ENCODE data around the gene CDKAL1.
A peak's percentile ranks its signal among the peaks of the same experiment; 100 is the strongest.

Gene CDKAL1

GRCh38 chr6:20965915-20966314 lies 431.7 kb downstream of the CDKAL1 start:
- Histone ChIP-seq H3K9ac (ENCODE audit: low read length) (no peak overlapping the region), H3K4me3 (ENCODE audit: low read length) (no peak overlapping the region), H3K9me3 (ENCODE audit: insufficient read depth, low read length) (no peaks in the 10 kb centered on the region), H3K4me1 (ENCODE audit: low read length) (peaks cover 3% of the 10 kb centered on the region; the same call in 1 of the 2 replicates), H3K79me2 (ENCODE audit: low read length) (no peaks in the 10 kb centered on the region), H3K27me3 (ENCODE audit: low read depth, low read length) (no peaks in the 10 kb centered on the region), H3K4me2 (ENCODE audit: low read length) (no peak overlapping the region), H2AFZ (ENCODE audit: low read depth, low read length) (no peak overlapping the region), H4K20me1 (ENCODE audit: insufficient read depth, low read length) (no peaks in the 10 kb centered on the region), H3K36me3 (replicated peaks; ENCODE audit: low read depth, low read length) (no peaks in the 10 kb centered on the region), H3K27ac (ENCODE audit: low read length) (no peak overlapping the region)
- no peak for TF ChIP-seq EZH2phosphoT487 (IDR thresholded peaks at IDR 0.05; ENCODE audit: low read depth)
- TF ChIP-seq CTCF (IDR thresholded peaks at IDR 0.05; ENCODE audit: low read depth, low read length), result no peak

- Histone ChIP-seq H3K36me3 (replicated peaks; ENCODE audit: low read depth, low read length) (no peaks in the 10 kb centered on the region), H3K27ac (ENCODE audit: low read length) (no peak overlapping the region), H3K27me3 (ENCODE audit: low read depth, low read length) (no peaks in the 10 kb centered on the region), H3K9ac (ENCODE audit: low read length) (no peak overlapping the region), H2AFZ (ENCODE audit: low read depth, low read length) (no peak overlapping the region), H3K4me2 (ENCODE audit: low read length) (no peak overlapping the region), H3K4me1 (ENCODE audit: low read length) (peaks cover 3% of the 10 kb centered on the region; the same call in 1 of the 2 replicates), H3K79me2 (ENCODE audit: low read length) (no peaks in the 10 kb centered on the region), H3K4me3 (ENCODE audit: low read length) (no peak overlapping the region), H4K20me1 (ENCODE audit: insufficient read depth, low read length) (no peaks in the 10 kb centered on the region), H3K9me3 (ENCODE audit: insufficient read depth, low read length) (no peaks in the 10 kb centered on the region)
- TF ChIP-seq EZH2phosphoT487 (IDR thresholded peaks at IDR 0.05; ENCODE audit: low read depth), result no peak
- no peak for TF ChIP-seq CTCF (IDR thresholded peaks at IDR 0.05; ENCODE audit: low read depth, low read length)
Observed at GRCh38 chr6:20969551-20969950, 435.3 kb downstream of the CDKAL1 start.

GRCh38 chr6:20976391-20976918 lies 442.2 kb downstream of the CDKAL1 start:
- H3K36me3 ChIP-seq (replicated peaks; ENCODE audit: low read depth, low read length), result no peaks in the 10 kb centered on the region
- H3K9ac ChIP-seq (ENCODE audit: low read length), result no peak overlapping the region
- H3K9me3 ChIP-seq (ENCODE audit: insufficient read depth, low read length), result no peaks in the 10 kb centered on the region
- H3K27ac ChIP-seq (ENCODE audit: low read length), result no peak overlapping the region
- H2AFZ ChIP-seq (ENCODE audit: low read depth, low read length), result no peak overlapping the region
- TF ChIP-seq EZH2phosphoT487 (IDR thresholded peaks at IDR 0.05; ENCODE audit: low read depth) (no peak), CTCF (IDR thresholded peaks at IDR 0.05; ENCODE audit: low read depth, low read length) (no peak)
- H3K27me3 ChIP-seq (ENCODE audit: low read depth, low read length), result no peaks in the 10 kb centered on the region
- H3K4me1 ChIP-seq (ENCODE audit: low read length), result peaks cover 23% of the 10 kb centered on the region
- H3K4me3 ChIP-seq (ENCODE audit: low read length), result no peak overlapping the region
- no peaks in the 10 kb centered on the region for H3K79me2 ChIP-seq (ENCODE audit: low read length)
- H3K4me2 ChIP-seq (ENCODE audit: low read length), result no peak overlapping the region
- H4K20me1 ChIP-seq (ENCODE audit: insufficient read depth, low read length), result no peaks in the 10 kb centered on the region

- no peaks in the 10 kb centered on the region for H3K79me2 ChIP-seq (ENCODE audit: low read length)
- H3K27me3 ChIP-seq (ENCODE audit: low read depth, low read length), result no peaks in the 10 kb centered on the region
- H3K9ac ChIP-seq (ENCODE audit: low read length), result peak overlapping the region; percentile 55
- no peaks in the 10 kb centered on the region for H4K20me1 ChIP-seq (ENCODE audit: insufficient read depth, low read length)
- peaks cover 23% of the 10 kb centered on the region for H3K4me1 ChIP-seq (ENCODE audit: low read length)
- peak overlapping the region; percentile 72 for H3K27ac ChIP-seq (ENCODE audit: low read length)
- TF ChIP-seq CTCF (IDR thresholded peaks at IDR 0.05; ENCODE audit: low read depth, low read length), result no peak
- no peak for TF ChIP-seq EZH2phosphoT487 (IDR thresholded peaks at IDR 0.05; ENCODE audit: low read depth)
- H3K4me3 ChIP-seq (ENCODE audit: low read length), result peak overlapping the region; percentile 39
- H3K9me3 ChIP-seq (ENCODE audit: insufficient read depth, low read length), result no peaks in the 10 kb centered on the region
- peak overlapping the region; percentile 65 for H3K4me2 ChIP-seq (ENCODE audit: low read length)
- H2AFZ ChIP-seq (ENCODE audit: low read depth, low read length), result no peak overlapping the region
- H3K36me3 ChIP-seq (replicated peaks; ENCODE audit: low read depth, low read length), result no peaks in the 10 kb centered on the region
Observed at GRCh38 chr6:20978151-20978614, 443.9 kb downstream of the CDKAL1 start.
